HG02798 (cell line): ENCODE data around the gene ZNF195.
A peak's percentile ranks its signal among the peaks of the same experiment; 100 is the strongest.
"Not testable (repeated sequence)": the region's sequence is repeated elsewhere in the genome, so short reads cannot be mapped to it uniquely, and the experiment has no call there.

Source experiments
- ATAC-seq: cut with Tn5 transposase; IDR thresholded peaks from one replicate; pipeline ENCODE4 v1.9.1; 2021; ENCODE audit warnings: mild to moderate bottlenecking; ENCODE audit not compliant: unreplicated experiment, poor library complexity

The ZNF195 gene

GRCh38 chr11:3378426-3379423 lies at the start of gene ZNF195:
Gene ZNF195, minus strand, starts transcription at chr11:3379146. Its CDS starts 106 bp downstream, at chr11:3379040.
- peak; percentile 100 for ATAC-seq

GRCh38 chr11:3428076-3428475 lies 49.1 kb upstream of the ZNF195 start:
- not testable (repeated sequence) for ATAC-seq

DNA sequence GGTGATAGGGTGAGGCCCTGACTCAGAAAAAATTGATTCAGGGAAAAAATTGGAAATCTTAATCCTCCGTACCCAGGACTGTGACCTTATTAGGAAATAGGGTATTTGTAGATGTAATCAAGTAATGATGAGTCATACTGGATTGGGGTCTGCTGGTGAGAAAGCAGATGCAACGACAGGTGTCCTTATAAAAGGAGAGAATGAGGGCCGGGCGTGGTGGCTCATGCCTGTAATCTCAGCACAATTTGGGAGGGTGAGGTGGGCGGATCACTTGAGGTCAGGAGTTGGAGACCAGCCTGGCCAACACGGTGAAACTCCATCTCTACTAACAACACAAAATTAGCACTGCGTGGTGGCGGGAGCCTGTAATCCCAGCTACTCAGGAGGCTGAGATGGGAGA lies 47.6 kb upstream of the ZNF195 start:
- not testable (repeated sequence) for ATAC-seq

DNA sequence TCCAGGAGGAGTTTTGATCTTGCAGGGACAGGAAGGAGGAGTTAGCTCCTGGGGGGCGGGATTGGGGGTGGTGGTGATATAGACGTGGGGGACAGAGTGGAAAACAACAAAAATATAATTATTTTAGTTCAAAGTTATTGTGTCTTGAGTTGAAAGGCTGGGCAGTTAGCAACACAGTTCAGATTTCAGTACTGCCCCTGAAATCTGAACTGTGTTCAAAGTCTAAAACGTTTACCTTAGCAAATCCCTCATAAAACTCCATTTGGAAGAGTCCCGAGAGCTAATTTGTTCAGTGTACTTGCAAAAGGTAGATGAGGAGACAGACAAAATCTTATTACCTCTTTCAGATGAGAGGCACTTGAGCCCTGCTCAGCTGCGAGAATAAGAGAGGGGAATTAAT lies 45.0 kb upstream of the ZNF195 start:
- ATAC-seq, result not testable (repeated sequence)

DNA sequence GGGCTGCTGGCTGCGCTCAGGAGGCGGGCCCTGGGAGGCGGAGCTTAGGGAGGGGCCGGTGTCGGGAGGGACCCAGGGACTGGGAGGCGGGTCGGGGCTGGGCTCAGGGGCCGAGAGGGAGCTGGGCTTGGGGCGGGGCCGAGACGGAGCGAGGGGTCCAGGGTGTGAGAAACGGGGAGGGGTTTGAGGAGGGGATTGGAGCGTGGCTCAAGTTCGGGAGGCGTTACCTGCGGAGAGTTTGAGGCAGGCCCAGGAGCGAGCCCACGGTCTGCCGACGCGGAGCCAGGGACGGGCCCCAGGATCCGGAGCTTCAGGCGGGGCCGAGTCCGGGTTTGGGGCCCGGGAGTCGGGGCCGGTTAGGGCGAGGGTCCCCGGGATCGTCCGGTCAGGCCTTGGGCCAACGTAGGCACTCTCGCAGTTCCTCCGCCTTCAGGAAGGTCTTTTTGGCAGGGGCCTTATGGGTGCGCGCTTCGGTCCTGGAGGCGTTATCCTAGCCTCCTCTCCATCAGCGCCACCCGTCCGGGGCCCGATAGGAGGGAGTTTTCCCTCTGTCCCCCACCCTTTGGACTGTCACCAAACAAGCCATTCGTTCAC lies 44.3 kb upstream of the ZNF195 start:
- not testable (repeated sequence) for ATAC-seq

DNA sequence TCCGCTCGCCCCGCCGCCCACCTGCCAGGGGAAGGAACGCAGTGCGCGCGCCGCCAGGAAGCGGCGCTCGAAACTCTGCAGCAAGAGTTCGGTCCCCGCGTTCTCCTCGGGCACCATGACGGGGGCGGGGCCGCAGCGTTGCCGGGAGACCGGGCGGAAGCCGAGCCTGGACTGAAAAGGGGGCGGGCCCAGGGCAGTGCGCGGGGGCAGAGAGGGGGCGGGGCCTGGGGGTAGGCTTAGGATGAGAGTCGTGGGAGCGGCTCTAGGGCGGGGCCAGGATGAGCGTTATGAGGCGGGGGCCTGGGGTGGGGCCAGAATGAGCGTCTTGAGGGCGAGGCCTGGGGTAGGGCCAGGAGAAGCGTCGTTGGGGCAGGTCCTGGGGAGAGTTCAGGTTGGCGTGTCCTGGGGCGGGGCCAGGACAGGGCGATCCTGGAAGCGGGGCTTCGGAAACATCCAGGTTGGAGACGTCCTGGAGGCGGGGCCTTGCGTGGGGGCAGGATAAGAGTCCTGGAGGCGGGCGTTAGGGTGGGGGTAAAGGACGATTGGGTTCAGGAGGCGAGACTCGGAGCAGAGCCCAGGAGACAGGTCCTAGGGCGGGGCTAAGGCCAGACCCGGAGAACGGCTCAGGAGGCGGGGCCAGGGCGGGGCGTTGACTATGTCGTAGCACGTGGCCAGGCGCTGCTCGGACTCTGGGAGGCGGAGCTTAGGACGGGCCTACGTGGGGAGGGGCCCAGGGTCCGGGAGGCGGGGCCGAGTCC lies 43.6 kb upstream of the ZNF195 start:
- peak; percentile 97 for ATAC-seq

DNA sequence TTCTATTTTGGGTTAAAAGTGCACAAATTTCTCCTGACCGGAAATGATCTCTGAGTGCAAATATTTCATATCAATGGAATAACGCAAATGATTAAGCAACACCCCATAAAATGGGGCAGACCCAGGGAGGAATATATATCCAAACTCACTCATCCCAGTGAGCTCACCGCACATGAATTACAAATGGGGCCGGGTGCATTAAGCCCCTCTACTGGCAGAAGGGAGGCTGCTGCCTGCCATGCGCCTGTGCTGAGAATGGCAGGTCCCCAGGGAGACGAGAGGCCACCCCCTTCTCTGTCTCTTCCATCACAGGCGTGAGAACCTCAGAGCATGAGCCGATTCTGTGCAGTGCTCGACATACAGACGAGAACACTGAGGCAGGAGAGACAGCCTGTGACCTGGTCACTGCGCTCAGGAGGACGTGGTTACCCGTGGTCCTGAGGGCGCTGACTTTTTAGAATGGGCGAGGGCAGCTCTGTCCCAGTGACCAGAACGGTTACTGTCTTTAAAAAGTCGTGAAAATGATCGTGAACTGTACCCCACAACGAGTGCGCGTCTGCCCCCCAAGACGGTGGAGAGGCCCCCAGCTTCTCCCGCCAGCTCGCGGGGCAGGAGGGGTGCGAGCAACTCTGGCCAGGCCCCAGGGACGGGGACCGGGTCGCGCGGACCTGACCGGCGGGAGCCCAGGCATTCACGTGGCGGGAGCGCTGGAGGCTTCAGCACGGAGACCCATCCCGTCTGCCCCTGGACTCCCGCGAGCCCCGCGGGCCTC lies 42.8 kb upstream of the ZNF195 start:
- ATAC-seq, result not testable (repeated sequence)

- ATAC-seq, result not testable (repeated sequence)
Observed at GRCh38 chr11:3420281-3421042, 41.5 kb upstream of the ZNF195 start.

- not testable (repeated sequence) for ATAC-seq
Observed at GRCh38 chr11:3419496-3419895, 40.5 kb upstream of the ZNF195 start.

DNA sequence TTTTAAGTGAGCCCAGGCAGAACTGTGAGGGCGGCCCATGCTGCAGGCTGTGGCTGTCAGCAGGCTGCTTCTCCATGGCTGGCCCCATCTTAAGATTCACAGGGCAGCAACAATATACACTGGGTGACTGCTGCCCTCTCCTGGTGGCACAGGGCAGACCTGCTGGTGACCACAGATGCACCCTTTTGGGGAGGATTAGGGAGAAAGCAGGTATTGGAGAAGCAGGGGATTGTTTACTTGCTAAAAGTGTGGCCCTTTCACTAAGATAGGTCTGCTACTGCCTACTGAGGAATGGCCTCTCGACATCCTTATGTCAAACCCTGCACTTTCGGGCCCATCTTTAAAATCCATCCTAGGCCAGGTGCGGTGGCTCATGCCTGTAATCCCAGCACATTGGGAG lies 38.1 kb upstream of the ZNF195 start:
- ATAC-seq, result not testable (repeated sequence)

- not testable (repeated sequence) for ATAC-seq
Observed at GRCh38 chr11:3415301-3415700, 36.4 kb upstream of the ZNF195 start.

- ATAC-seq, result not testable (repeated sequence)
Observed at GRCh38 chr11:3413666-3414065, 34.7 kb upstream of the ZNF195 start.

GRCh38 chr11:3412837-3413236 lies 33.9 kb upstream of the ZNF195 start:
- no peak for ATAC-seq

- not testable (repeated sequence) for ATAC-seq
Observed at GRCh38 chr11:3408722-3409121, 29.8 kb upstream of the ZNF195 start.

DNA sequence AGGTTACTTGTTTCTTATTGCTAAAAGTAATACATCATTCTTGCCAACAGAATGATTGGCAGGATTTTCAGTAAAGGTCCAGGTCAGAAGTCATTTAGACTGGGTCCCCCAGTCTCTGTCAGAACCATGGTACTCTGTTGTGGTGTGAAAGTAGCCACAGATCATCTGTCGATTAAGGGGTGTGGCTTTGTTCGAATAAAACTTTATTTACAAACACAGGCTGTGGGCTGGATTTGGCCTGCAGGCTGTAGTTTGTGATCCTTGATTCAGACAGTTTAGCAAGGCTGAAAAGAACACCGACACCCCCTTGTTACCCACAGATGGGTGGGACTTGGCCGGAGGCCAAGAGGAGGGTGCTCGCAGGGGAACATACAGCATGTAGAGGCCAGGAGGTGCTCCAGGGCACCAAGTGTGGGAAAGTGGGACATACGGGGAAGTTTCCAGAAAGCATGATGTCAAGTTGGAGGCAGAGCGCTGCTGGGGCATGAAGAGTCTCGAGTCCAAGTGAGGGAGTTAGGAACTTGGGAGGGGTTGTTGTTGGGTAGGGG lies 29.2 kb upstream of the ZNF195 start:
- not testable (repeated sequence) for ATAC-seq

GRCh38 chr11:3406937-3407336 lies 28.0 kb upstream of the ZNF195 start:
- ATAC-seq, result not testable (repeated sequence)

- ATAC-seq, result not testable (repeated sequence)
Observed at GRCh38 chr11:3406223-3406875, 27.4 kb upstream of the ZNF195 start.
